ENCODE data around the gene SLC51B. TPM values are rescaled to one million over a fixed set of nuclear protein-coding genes. Genes with fewer than 3 reads are reported as not detected.
"Not testable (repeated sequence)": the region's sequence is repeated elsewhere in the genome, so short reads cannot be mapped to it uniquely, and the experiment has no call there.

Gene SLC51B
- total and polyA plus RNA-seq, 4 donors: 31.4 TPM; not detected in 3

GRCh38 chr15:65034719-65035118 is 10.5 kb upstream of the SLC51B start:
- no peaks in the 10 kb centered on the region for H3K4me1 ChIP-seq (ENCODE audit: control insufficient read depth in 1 of 2, insufficient read depth in 2 of 2, low read length in 2 of 2)
- no peak overlapping the region for H3K4me3 ChIP-seq (ENCODE audit: low read length in 2 of 2)
- no peaks in the 10 kb centered on the region for H3K9me3 ChIP-seq (ENCODE audit: control insufficient read depth, low read length)
- no peaks in the 10 kb centered on the region for H3K27me3 ChIP-seq (ENCODE audit: control insufficient read depth in 1 of 2, insufficient read depth in 2 of 2, low read length in 1 of 2)
- intact Hi-C loops (cut with DNase I): loop anchor here (5.0 to 10.0 kb wide), 2 partner anchors 238 to 240 kb away; no protein-coding TSS in a partner anchor
- DNase-seq (no peak), ATAC-seq (ENCODE audit: low FRiP score) (no peak)
- whole genome bisulfite sequencing, 2 donors: 90 to 94% methylated on average over 11 of the region's 11 CpGs
- H3K36me3 ChIP-seq (ENCODE audit: control insufficient read depth in 1 of 2, insufficient read depth in 2 of 2, low read length in 1 of 2): peaks cover 0 to 1% of the 10 kb centered on the region in 2 donors
- no peak overlapping the region for H3K27ac ChIP-seq (ENCODE audit: low read depth in 1 of 2, low read length in 2 of 2)

GRCh38 chr15:65037309-65037708 is 7.9 kb upstream of the SLC51B start:
- Histone ChIP-seq H3K9me3 (ENCODE audit: control insufficient read depth, low read length) (no peaks in the 10 kb centered on the region), H3K4me1 (ENCODE audit: control insufficient read depth in 1 of 2, insufficient read depth in 2 of 2, low read length in 2 of 2) (no peaks in the 10 kb centered on the region), H3K27me3 (ENCODE audit: control insufficient read depth in 1 of 2, insufficient read depth in 2 of 2, low read length in 1 of 2) (no peaks in the 10 kb centered on the region), H3K4me3 (ENCODE audit: low read length in 2 of 2) (no peak overlapping the region), H3K27ac (ENCODE audit: low read depth in 1 of 2, low read length in 2 of 2) (no peak overlapping the region), H3K36me3 (ENCODE audit: control insufficient read depth in 1 of 2, insufficient read depth in 2 of 2, low read length in 1 of 2) (peaks cover 0 to 1% of the 10 kb centered on the region in 2 donors)
- intact Hi-C loops (cut with DNase I): loop anchor here in 1 of 2 donors (10.0 kb wide), 1 partner anchor 237 kb away; no protein-coding TSS in a partner anchor
- ATAC-seq (ENCODE audit: low FRiP score): no peak
- DNase-seq: no peak
- 89 to 100% methylated on average over 1 of the region's 1 CpG for WGBS, 2 donors

- no peak for DNase-seq
- Histone ChIP-seq H3K9me3 (ENCODE audit: control insufficient read depth, low read length) (no peaks in the 10 kb centered on the region), H3K4me3 (ENCODE audit: low read length in 2 of 2) (no peak overlapping the region), H3K27ac (ENCODE audit: low read depth in 1 of 2, low read length in 2 of 2) (no peak overlapping the region), H3K27me3 (ENCODE audit: control insufficient read depth in 1 of 2, insufficient read depth in 2 of 2, low read length in 1 of 2) (no peaks in the 10 kb centered on the region), H3K36me3 (ENCODE audit: control insufficient read depth in 1 of 2, insufficient read depth in 2 of 2, low read length in 1 of 2) (peaks cover 0 to 1% of the 10 kb centered on the region in 2 donors), H3K4me1 (ENCODE audit: control insufficient read depth in 1 of 2, insufficient read depth in 2 of 2, low read length in 2 of 2) (no peaks in the 10 kb centered on the region)
- ATAC-seq (ENCODE audit: low FRiP score): no peak
- WGBS, 2 donors: 90% methylated on average over 3 of the region's 3 CpGs
- intact Hi-C loops (cut with DNase I): loop anchor here in 1 of 2 donors (10.0 kb wide), 1 partner anchor 236 kb away; no protein-coding TSS in a partner anchor
Measured at GRCh38 chr15:65038428-65038827, 6.8 kb upstream of the SLC51B start.

GRCh38 chr15:65038836-65039235 is 6.4 kb upstream of the SLC51B start:
- Histone ChIP-seq H3K36me3 (ENCODE audit: control insufficient read depth in 1 of 2, insufficient read depth in 2 of 2, low read length in 1 of 2) (peaks cover 0 to 1% of the 10 kb centered on the region in 2 donors), H3K27me3 (ENCODE audit: control insufficient read depth in 1 of 2, insufficient read depth in 2 of 2, low read length in 1 of 2) (no peaks in the 10 kb centered on the region), H3K9me3 (ENCODE audit: control insufficient read depth, low read length) (no peaks in the 10 kb centered on the region), H3K4me1 (ENCODE audit: control insufficient read depth in 1 of 2, insufficient read depth in 2 of 2, low read length in 2 of 2) (no peaks in the 10 kb centered on the region), H3K4me3 (ENCODE audit: low read length in 2 of 2) (no peak overlapping the region), H3K27ac (ENCODE audit: low read depth in 1 of 2, low read length in 2 of 2) (no peak overlapping the region)
- ATAC-seq (ENCODE audit: low FRiP score) (no peak), DNase-seq (no peak)
- 61 to 62% methylated on average over 5 of the region's 5 CpGs for WGBS, 2 donors
- intact Hi-C loops (cut with DNase I): loop anchor here in 1 of 2 donors (10.0 kb wide), 1 partner anchor 236 kb away; no protein-coding TSS in a partner anchor

GRCh38 chr15:65040461-65040860 is 4.7 kb upstream of the SLC51B start:
- ATAC-seq (ENCODE audit: low FRiP score) (no peak), DNase-seq (no peak)
- Histone ChIP-seq H3K36me3 (ENCODE audit: control insufficient read depth in 1 of 2, insufficient read depth in 2 of 2, low read length in 1 of 2) (peaks cover 0 to 1% of the 10 kb centered on the region in 2 donors), H3K27ac (ENCODE audit: low read depth in 1 of 2, low read length in 2 of 2) (no peak overlapping the region), H3K4me3 (ENCODE audit: low read length in 2 of 2) (no peak overlapping the region), H3K4me1 (ENCODE audit: control insufficient read depth in 1 of 2, insufficient read depth in 2 of 2, low read length in 2 of 2) (no peaks in the 10 kb centered on the region), H3K27me3 (ENCODE audit: control insufficient read depth in 1 of 2, insufficient read depth in 2 of 2, low read length in 1 of 2) (no peaks in the 10 kb centered on the region), H3K9me3 (ENCODE audit: control insufficient read depth, low read length) (no peaks in the 10 kb centered on the region)
- 82 to 83% methylated on average over 6 of the region's 6 CpGs for WGBS, 2 donors
- intact Hi-C loops (cut with DNase I): no loop called here

GRCh38 chr15:65041787-65042186 is 3.4 kb upstream of the SLC51B start:
- no peaks in the 10 kb centered on the region for H3K27me3 ChIP-seq (ENCODE audit: control insufficient read depth in 1 of 2, insufficient read depth in 2 of 2, low read length in 1 of 2)
- intact Hi-C loops (cut with DNase I): no loop called here
- H3K27ac ChIP-seq (ENCODE audit: low read depth in 1 of 2, low read length in 2 of 2): no peak overlapping the region
- H3K36me3 ChIP-seq (ENCODE audit: control insufficient read depth in 1 of 2, insufficient read depth in 2 of 2, low read length in 1 of 2): peaks cover 0 to 1% of the 10 kb centered on the region in 2 donors
- no peaks in the 10 kb centered on the region for H3K4me1 ChIP-seq (ENCODE audit: control insufficient read depth in 1 of 2, insufficient read depth in 2 of 2, low read length in 2 of 2)
- H3K9me3 ChIP-seq (ENCODE audit: control insufficient read depth, low read length): no peaks in the 10 kb centered on the region
- DNase-seq (no peak), ATAC-seq (ENCODE audit: low FRiP score) (no peak)
- WGBS, 2 donors: 91 to 92% methylated on average over 2 of the region's 2 CpGs
- H3K4me3 ChIP-seq (ENCODE audit: low read length in 2 of 2): no peak overlapping the region

GRCh38 chr15:65042776-65043327 is 2.3 kb upstream of the SLC51B start:
- Histone ChIP-seq H3K4me1 (ENCODE audit: control insufficient read depth in 1 of 2, insufficient read depth in 2 of 2, low read length in 2 of 2) (no peaks in the 10 kb centered on the region), H3K36me3 (ENCODE audit: control insufficient read depth in 1 of 2, insufficient read depth in 2 of 2, low read length in 1 of 2) (peaks cover 0 to 1% of the 10 kb centered on the region in 2 donors), H3K27me3 (ENCODE audit: control insufficient read depth in 1 of 2, insufficient read depth in 2 of 2, low read length in 1 of 2) (no peaks in the 10 kb centered on the region), H3K9me3 (ENCODE audit: control insufficient read depth, low read length) (no peaks in the 10 kb centered on the region), H3K4me3 (ENCODE audit: low read length in 2 of 2) (no peak overlapping the region), H3K27ac (ENCODE audit: low read depth in 1 of 2, low read length in 2 of 2) (no peak overlapping the region)
- 52 to 59% methylated on average over 4 of the region's 4 CpGs for WGBS, 2 donors
- DNase-seq (no peak), ATAC-seq (ENCODE audit: low FRiP score) (no peak)
- intact Hi-C loops (cut with DNase I): no loop called here

- H3K4me1 ChIP-seq (ENCODE audit: control insufficient read depth in 1 of 2, insufficient read depth in 2 of 2, low read length in 2 of 2); H3K27ac ChIP-seq (ENCODE audit: low read depth in 1 of 2, low read length in 2 of 2); H3K4me3 ChIP-seq (ENCODE audit: low read length in 2 of 2); DNase-seq; intact Hi-C loops (cut with DNase I); H3K36me3 ChIP-seq (ENCODE audit: control insufficient read depth in 1 of 2, insufficient read depth in 2 of 2, low read length in 1 of 2); H3K9me3 ChIP-seq (ENCODE audit: control insufficient read depth, low read length); H3K27me3 ChIP-seq (ENCODE audit: control insufficient read depth in 1 of 2, insufficient read depth in 2 of 2, low read length in 1 of 2); ATAC-seq (ENCODE audit: low FRiP score): not testable (repeated sequence)
- 71 to 73% methylated on average over 5 of the region's 5 CpGs for WGBS, 2 donors
Measured at GRCh38 chr15:65044218-65044617, 969 bp upstream of the SLC51B start.

- ATAC-seq (ENCODE audit: low FRiP score): no peak
- WGBS, 2 donors: 24 to 28% methylated on average over 2 of the region's 2 CpGs
- no peak overlapping the region for H3K27ac ChIP-seq (ENCODE audit: low read depth in 1 of 2, low read length in 2 of 2)
- no peak overlapping the region for H3K4me3 ChIP-seq (ENCODE audit: low read length in 2 of 2)
- intact Hi-C loops (cut with DNase I): no loop called here
- peaks cover 0 to 2% of the 10 kb centered on the region in 2 donors for H3K36me3 ChIP-seq (ENCODE audit: control insufficient read depth in 1 of 2, insufficient read depth in 2 of 2, low read length in 1 of 2)
- no peaks in the 10 kb centered on the region for H3K4me1 ChIP-seq (ENCODE audit: control insufficient read depth in 1 of 2, insufficient read depth in 2 of 2, low read length in 2 of 2)
- no peak for DNase-seq
- H3K27me3 ChIP-seq (ENCODE audit: control insufficient read depth in 1 of 2, insufficient read depth in 2 of 2, low read length in 1 of 2): no peaks in the 10 kb centered on the region
- H3K9me3 ChIP-seq (ENCODE audit: control insufficient read depth, low read length): no peaks in the 10 kb centered on the region
Measured at GRCh38 chr15:65048241-65048640, 3.1 kb downstream of the SLC51B start.
